Stimulated activated CD8-positive, alpha-beta memory T cell treated with anti-CD3 and anti-CD28 coated beads, Interleukin-15, amount 100 ng/mL, for 24 hours (primary cell): ENCODE measurements around the gene XPO5.
"Not testable (repeated sequence)": the region's sequence is repeated elsewhere in the genome, so short reads cannot be mapped to it uniquely, and the experiment has no call there.

Experiments used
- DNase-seq: peaks from one replicate; pipeline ENCODE4 v3.0.0-alpha.2; 2020; ENCODE audit warnings: low read depth

XPO5 gene

GRCh38 chr6:43575772-43576551 lies at the start of gene XPO5, which contains the start of gene POLH:
Gene XPO5 (minus strand): TSS chr6:43576038. CDS start chr6:43575864, 174 bp downstream.
Gene POLH (plus strand): TSS chr6:43576185. CDS start chr6:43582320, 6,135 bp downstream.
- DNase-seq, result peak; percentile 82

DNA sequence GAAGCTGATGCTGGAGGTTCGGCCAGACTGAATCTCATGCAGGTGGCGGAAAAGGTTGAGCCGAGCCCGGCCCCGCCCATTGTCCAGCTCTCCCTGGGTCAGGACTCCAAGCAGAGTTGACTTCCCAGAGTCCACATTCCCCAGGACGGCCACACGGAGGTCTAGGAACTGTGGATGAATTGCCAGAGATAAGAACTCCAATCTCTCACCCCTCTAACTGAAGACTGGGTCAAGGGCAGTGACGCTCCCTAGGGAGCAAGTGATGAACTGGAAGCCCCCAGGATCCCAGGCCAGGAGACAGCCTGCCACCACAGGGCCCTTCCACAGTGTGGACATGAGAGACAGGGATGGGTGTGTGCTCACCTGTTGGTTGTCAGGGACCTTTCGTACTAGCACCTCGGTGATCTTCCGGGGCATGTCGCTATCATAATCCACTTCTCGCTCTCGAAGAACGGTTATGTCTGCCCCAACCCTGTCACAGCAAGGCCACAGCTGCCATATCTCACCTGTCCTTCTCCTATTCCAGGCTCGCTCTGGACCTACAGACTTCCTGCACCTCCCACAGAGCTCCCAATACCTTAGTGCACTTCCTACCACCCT lies 49.7 kb upstream of the XPO5 start:
- no peak for DNase-seq

DNA sequence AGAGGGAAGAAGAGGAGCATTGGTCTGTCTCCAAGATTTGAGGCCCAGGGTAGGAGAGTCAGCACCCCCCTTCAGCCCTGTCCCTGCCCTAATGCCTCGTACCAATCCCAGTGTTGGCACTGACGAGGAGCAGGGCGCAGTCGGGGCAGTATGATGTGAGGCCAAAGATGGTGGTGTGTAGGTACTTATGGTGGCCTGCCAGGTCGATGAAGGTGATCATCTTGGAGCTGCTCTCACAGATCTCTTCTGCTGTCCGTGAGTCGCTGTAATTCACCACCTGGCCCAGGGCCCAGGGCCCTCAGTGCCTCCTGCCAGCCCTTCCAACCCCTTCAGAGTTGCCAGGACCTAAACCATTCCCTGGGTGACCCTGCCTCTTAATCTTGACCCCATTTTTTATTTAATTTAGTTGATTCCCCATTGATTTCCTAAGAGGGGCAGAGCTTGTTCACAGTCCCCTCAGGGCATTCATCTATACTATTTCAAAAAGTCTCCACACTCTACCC lies 49.0 kb upstream of the XPO5 start:
- DNase-seq, result no peak

- DNase-seq, result no peak
Measured at GRCh38 chr6:43623880-43624785, 48.3 kb upstream of the XPO5 start.

GRCh38 chr6:43622541-43622940 lies 46.7 kb upstream of the XPO5 start:
- no peak for DNase-seq

GRCh38 chr6:43621836-43622180 lies 46.0 kb upstream of the XPO5 start:
- no peak for DNase-seq

DNA sequence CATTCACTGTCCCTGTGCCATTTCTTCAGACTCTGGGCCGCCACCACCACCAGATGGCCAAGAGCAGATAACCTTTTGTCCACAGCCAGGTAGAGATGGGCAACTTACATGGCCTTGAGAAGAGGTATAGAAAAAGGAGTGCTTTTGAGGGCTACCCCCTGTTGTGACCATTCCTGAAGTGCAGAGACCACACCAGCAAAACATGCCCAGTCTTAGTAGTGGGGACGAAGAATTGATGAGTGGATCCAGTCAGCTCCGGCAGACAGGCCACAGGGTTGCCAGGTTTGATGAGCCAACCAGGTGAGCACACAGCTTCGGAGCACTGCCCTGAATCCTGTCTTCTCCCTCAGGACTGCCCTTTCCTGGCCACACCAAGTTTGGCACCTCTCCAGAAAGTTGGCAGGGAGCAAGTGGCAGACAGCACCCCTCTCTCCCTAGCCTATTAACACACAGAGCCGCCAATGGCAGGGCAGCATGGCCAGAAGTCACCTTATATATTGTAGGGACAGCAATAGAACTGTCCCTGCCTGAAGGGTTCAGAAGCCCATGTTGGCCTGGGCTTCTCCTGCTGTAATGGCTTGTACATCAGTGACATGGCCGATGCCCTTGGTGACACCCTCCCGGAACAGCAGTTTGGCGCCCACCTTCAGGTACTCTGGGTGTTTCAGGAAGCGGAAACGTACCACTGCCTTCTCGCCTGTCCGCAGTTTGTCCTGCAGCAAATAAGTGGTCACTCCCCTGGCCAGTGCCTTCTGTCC lies 45.4 kb upstream of the XPO5 start:
- DNase-seq, result no peak

- DNase-seq, result no peak
Measured at GRCh38 chr6:43616725-43617472, 41.1 kb upstream of the XPO5 start.

DNA sequence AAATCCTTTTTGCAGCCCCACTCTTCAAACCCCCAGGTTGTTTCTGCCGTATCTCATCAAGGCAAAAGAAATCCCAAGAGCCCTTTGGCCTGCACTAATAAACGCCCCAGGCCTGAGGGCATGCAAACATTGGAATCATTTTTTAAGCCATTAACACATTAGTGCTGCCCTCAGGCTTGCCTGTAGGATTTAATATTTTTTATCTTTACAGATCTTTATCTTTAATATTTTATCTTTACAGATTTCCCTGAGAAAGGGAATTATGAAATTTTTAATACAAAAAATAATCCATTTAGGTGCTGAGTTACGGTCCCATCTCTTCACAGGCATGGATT lies 38.5 kb upstream of the XPO5 start:
- DNase-seq, result no peak

DNA sequence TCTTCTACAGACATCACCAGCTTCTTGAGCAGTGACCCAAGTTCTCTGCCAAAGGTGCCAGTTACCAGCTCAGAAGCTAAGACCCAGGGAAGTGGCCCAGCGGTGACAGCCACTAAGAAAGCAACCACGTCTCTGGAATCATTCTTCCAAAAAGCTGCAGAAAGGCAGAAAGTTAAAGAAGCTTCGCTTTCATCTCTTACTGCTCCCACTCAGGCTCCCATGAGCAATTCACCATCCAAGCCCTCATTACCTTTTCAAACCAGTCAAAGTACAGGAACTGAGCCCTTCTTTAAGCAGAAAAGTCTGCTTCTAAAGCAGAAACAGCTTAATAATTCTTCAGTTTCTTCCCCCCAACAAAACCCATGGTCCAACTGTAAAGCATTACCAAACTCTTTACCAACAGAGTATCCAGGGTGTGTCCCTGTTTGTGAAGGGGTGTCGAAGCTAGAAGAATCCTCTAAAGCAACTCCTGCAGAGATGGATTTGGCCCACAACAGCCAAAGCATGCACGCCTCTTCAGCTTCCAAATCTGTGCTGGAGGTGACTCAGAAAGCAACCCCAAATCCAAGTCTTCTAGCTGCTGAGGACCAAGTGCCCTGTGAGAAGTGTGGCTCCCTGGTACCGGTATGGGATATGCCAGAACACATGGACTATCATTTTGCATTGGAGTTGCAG lies 38.0 kb upstream of the XPO5 start:
- no peak for DNase-seq

DNA sequence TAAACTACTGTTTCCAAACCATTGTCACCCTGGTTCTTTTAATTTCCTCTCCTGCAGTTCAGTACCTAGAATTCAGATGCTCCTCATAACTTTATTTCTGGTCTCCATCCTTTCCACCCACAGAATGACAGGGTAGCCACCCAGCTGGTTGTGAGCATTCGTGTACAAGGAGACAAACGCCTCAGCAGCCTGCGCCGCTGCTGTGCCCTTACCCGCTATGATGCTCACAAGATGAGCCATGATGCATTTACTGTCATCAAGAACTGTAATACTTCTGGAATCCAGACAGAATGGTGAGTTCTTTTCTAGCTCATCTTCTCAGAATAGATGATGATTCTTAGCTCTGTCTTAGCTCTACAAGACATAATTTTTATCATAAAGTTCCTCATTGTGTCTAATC lies 34.6 kb upstream of the XPO5 start:
- DNase-seq, result no peak

DNA sequence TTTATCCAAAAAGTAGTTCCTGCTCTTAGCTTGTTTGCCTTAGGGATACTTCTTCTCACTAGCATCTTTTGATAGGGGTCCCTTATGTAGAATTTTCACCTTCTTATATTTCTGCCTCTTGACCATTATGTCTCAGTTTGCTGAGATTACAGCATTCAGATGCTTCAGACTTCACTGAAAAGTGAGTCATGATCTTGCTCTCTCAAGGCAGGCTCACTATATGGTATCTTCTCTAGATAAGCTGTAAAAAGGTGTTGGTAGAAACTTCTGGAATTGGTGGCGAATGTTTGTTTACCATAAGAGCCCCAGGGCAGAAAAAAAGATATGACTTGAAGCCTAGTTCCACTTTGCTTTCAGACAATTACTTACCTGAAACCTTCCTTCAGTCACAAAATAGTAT lies 33.6 kb upstream of the XPO5 start:
- no peak for DNase-seq

DNA sequence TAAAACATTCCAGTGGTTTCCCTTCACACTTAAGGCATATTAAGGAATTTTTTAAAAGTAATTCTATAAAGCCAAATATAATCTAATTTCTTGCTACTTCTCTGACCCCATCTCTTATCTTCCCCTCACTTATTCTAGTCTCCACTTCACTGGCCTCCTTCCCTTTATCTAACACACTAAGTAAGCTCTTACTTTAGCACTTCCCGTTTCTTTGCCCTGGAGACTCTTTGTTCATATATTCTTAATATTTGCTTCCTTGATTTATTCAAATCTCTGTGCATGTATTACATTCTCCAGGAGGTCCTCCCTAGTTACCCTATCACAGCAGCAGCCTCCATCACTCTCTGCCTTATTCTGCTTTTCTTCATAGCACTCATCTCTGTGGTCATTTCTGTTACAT lies 33.0 kb upstream of the XPO5 start:
- no peak for DNase-seq

DNA sequence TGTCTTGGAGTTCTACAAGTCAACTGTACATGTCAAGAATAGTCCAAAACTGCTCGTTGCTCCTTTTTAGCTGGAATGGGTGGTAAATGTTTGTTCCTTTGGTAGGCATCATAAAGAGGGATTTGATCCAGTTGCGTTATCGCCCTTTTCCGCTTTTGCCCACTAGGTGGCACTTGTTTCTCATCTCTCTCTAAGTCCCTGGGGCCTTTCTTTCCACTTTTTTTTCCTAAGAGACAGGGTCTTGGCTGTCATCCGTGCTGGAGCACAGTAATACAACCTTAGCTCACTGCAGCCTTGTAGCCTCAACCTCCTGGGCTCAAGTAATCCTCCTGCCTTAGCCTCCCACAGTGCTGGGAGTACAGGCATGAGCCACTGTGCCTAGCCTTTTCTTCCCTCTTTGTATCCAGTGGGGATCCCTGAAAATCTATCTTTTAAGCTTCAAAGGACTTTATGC lies 32.5 kb upstream of the XPO5 start:
- DNase-seq, result peak; percentile 29

DNA sequence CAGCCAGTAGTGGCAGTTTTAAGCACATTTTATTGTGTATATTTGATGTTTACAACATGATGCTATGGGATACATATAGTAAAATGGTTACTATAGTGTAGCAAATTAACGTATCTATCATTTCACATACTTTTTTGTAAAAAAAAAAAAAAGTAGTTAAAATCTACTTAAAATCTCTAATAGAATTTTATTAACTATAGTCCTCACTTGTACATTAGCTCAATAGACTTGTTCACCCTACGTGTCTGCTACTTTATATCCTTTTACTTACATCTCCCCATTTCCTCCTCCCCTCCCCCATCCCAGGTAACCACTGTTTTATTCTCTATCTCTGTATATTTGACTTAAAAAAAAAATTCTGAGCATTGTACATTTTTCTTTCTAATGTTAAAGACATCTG lies 30.2 kb upstream of the XPO5 start:
- no peak for DNase-seq

DNA sequence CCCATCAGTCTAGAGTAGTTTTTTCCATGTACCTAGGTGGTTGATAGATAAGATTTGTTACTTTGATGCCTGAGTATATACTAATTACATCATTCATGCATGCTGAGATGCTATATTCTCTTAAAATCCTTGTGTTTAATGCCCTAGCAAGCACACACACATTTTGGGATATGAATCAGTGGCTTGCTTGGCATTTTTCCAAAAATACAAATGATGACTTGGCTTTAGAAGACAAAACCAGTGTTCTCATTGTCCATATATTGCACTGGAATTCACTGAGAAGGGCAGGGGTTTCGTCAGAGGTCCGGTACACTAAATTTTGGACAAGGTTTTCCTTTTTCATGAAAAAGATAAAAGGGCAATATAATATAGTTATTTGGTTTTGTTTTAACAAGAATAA lies 28.3 kb upstream of the XPO5 start:
- DNase-seq, result no peak

DNA sequence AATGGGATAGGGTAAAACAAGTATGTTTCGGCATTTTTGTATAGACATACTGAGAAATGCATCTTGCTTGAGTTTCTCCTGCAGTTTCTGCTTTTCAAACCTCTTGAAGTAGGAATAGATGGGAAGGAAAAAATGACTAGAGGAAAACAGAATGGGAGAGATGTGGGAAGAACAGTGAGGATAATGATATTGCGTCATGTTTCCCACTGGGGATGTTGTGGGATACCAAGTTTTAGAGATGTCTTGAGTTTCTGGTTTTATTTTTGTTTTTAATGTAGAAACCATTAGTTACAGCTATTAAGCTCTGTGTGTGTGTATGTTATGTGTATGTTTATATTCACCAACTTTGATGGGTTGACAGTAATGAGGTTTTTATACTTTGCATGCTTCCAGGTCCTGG lies 24.8 kb upstream of the XPO5 start:
- DNase-seq, result no peak

- DNase-seq, result no peak
Measured at GRCh38 chr6:43593938-43594337, 18.1 kb upstream of the XPO5 start.

- not testable (repeated sequence) for DNase-seq
Measured at GRCh38 chr6:43589564-43589963, 13.7 kb upstream of the XPO5 start.

DNA sequence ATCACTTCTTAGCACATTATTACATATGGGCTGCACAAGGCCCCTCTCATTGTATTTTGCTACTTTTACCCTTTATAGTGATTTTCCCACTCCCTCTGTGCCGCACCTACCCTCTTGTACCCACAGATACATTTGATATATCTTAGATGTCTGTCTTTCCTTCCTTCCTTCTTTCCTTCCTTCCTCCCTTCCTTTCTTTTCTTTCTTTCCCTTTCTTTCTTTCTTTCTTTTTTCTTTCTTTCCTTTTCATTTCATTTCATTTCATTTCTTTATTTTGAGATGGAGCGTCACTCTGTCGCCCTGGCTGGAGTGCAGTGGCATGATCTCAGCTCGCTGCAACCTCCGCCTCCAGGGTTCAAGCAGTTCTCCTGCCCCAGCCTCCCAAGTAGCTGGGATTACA lies 12.4 kb upstream of the XPO5 start:
- no peak for DNase-seq
